Right lung (tissue), 5 donors: ENCODE data around the gene FRMPD4. TPM values are rescaled to one million over a fixed set of nuclear protein-coding genes. Genes with fewer than 3 reads are reported as not detected.
"Not testable (repeated sequence)": the region's sequence is repeated elsewhere in the genome, so short reads cannot be mapped to it uniquely, and the experiment has no call there.

Experiments used
- DNase-seq, 2 donors: peaks; one replicate each; pipeline ENCODE4 v3.0.0-alpha.2; 2013
- polyA plus RNA-seq, 5 donors: library from polyadenylated mRNA; unstranded; fragments of 120-200 nt; gene quantifications; one replicate each; pipeline versions ENCODE4 v1.2.1 to v1.2.3, GENCODE V29; 2013; ENCODE audit warnings: inconsistent platforms in 1 of 5, low replicate concordance in 1 of 5; ENCODE audit not compliant: insufficient read length in 5 of 5, insufficient read depth in 1 of 5

FRMPD4 gene
- polyA plus RNA-seq, 5 donors, result 0.40 to 1.2 (median 0.76) TPM

DNA sequence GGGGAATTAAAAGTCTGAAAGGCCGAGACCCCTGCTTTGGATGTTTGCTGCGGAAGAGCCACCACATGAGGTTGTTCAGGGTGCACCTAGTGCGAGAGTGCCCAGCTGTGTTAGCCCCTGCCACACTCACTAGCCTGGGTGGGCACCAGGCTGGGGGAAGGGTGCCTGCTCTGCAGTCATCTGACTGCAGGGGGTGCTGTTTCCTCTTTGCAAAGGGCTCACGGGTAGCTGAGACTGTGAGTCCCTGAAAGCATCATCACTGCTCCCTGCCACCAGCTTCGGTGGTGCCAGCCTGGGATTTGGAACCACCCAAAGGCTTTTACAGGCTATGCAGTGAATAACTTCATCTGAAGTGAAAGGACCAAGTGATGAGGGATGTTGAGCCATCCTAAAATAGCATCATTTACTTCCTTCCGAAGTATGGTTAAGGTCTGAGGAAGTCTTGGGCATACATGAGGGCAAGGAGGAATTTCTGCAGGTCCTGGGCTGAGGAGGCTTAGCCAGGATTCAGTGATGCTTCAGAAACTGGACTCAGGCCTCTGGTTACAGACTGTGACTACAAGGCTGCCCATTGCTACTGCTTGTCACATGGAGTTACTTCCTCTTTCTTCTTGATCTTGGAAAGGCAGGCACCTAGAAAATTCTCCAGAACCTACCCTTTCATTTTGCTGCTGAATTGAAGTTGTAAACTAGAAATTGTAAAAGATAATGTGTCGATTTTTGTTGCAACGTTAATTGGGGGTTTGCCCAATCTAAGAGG, 359.7 kb downstream of the FRMPD4 start:
- no peak for DNase-seq

DNA sequence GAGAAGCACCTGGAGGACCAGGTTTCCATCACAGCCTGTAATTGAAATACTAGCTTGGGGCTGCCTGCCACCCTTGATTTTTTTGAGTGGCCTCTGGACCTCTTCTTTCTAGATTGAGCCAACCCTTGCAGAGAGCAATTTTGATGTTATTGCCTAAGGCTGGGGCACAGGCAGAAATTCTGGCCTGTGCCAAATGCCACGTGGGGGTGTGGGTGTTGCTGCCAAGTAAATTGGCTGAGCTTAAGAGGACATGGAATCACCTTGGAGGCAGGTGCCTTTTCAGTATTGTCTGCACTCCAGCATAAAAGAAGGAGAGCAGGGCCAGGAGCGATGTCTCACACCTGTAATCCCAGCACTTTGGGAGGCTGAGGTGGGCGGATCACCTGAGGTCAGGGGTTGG, 366.9 kb downstream of the FRMPD4 start:
- DNase-seq, result no peak

DNA sequence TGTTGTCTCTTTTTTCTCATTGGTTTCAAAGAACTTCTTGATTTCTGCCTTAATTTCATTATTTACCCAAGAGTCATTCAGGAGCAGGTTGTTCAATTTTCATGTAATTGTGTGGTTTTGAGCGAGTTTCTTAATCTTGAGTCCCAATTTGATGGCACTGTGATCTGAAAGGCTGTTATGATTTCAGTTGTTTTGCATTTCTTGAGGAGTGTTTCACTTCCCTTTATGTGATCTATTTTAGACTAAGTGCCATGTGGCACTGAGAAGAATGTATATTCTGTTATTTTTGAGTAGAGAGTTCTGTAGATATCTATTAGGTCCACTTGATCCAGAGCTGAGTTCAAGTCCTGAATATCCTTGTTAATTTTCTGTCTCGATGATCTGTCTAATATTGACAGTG, 377.1 kb downstream of the FRMPD4 start:
- not testable (repeated sequence) for DNase-seq

DNA sequence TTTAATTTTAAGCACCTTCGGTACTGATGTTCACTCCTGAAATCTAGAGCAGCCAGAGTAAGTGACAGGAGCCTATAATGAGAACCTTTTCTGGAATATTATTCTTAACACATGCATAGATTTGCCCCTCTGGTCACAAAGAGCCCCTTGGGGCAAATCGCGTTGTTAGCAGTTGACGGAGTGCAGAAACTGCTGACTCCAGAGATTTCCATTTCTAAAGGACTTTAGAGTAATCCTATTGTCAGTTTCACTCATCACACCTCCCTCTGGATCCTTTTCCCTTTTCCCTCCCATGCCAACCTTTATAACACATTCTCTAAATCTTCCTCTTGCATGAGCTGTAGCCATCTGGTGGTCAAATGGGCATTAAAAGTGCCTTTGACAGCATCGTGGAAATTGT, 388.0 kb downstream of the FRMPD4 start:
- no peak for DNase-seq

DNA sequence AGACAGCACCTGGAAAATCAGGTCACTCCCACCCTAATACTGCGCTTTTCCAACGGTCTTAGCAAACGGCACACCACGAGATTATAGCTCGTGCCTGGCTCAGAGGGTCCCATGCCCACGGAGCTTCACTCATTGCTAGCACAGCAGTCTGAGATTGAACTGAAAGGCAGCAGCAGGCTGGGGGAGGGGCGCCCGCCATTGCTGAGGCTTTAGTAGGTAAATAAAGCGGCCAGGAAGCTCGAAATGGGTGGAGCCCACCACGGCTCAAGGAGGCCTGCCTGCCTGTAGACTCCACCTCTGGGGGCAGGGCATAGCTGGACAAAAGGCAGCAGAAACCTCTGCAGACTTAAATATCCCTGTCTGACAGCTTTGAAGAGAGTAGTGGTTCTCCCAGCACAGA, 399.8 kb downstream of the FRMPD4 start:
- not testable (repeated sequence) for DNase-seq

DNA sequence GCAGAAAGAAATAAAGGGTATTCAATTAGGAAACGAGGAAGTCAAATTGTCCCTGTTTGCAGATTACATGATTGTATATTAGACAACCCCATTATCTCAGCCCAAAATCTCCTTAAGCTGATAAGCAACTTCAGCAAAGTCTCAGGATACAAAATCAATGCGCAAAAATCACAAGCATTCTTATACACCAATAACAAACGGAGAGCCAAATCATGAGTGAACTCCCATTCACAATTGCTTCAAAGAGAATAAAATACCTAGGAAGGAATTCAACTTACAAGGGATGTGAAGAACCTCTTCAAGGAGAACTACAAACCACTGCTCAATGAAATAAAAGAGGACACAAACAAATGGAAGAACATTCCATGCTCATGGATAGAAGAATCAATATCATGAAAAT, 404.0 kb downstream of the FRMPD4 start:
- not testable (repeated sequence) for DNase-seq

DNA sequence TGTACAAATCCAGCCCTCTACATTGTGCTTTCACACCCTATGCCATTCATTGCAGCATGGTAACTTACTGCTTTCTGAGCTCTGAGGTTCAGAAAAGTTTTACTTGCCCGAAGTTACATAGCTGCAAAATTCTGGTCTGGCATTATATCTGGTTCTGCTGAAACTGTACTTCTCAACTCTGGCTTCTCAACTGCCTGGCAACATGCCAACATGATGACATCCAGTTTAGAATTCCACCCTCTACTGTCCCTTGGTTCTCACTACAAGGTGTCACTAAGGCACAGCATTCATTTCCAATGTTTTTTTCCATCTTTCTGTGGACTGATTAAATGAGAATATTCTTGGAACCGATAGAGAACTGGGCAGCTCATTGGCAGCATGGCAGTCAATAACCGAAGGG, 410.1 kb downstream of the FRMPD4 start:
- DNase-seq, result no peak

DNA sequence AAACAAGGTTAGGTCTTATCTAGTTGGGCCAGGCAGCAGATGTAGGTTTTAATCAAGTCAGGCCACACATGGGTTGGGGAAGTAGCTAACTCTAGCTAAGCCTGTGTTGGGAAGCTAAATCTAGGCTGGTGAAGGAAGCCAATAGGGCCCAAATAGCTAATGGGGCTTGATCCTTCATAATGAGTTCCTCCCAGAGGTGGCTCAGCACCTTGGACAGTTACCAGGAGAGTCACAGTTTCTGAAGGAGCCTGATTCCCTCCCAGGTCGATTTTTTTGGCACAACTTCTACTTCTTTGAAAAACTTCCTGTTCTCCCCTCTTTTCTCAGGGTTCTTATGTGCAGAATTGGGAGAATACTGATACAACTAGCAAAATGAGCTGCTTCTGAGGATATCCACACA, 410.5 kb downstream of the FRMPD4 start:
- peak in 1 of 2 donors; percentile 6 for DNase-seq

DNA sequence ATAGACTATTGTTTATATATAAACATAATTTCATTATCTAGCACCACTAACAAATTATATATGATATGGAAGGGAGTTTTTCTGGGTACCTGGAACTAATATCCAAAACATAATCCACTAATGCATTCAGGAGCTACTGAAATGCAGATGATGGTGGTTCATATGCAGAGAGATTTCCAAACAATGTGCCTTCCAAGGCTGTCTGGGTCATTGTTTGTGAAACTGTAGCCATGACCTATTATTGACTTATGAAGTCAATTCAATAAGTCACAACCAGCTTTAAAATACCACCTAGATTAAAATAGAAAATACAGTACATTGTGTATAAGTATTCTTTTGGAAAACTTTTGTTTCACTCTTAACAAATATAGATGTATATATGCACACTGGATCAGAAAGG, 415.9 kb downstream of the FRMPD4 start:
- no peak for DNase-seq

DNA sequence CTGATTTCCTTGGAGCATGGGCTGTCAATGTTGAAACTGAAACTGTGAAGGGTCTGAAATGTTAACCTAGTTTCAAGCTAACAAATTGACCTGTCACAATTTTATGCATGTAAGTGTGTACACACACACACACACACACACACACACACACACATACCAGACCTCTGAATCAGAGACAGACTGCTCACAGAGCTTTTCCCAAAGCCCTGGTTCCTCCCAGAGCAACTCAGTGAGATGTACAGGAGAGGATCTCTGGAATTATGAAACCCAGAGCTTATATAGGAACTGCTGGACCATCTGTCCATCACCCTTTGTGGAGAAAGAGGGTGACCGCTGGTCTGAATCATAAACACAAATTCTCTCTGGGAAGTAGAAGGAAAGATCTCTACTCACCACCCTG, 424.8 kb downstream of the FRMPD4 start:
- no peak for DNase-seq

DNA sequence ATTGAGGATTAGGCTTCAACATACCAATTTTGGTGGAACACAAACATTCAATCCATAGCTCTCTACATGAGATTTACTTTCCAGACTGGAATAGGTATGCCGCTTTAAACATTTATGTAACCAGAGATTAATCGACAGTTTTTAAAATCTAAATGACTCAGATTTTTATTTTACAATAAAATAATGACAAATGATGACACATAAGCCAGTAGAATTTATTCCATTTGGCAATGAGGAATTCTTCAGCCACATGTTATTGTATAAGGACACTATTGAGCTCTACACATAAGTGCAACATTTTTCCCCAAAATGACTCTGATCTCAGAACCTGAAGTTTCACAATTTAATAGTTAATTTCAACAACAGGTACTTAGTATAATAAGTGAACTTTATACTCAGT, 425.9 kb downstream of the FRMPD4 start:
- no peak for DNase-seq

DNA sequence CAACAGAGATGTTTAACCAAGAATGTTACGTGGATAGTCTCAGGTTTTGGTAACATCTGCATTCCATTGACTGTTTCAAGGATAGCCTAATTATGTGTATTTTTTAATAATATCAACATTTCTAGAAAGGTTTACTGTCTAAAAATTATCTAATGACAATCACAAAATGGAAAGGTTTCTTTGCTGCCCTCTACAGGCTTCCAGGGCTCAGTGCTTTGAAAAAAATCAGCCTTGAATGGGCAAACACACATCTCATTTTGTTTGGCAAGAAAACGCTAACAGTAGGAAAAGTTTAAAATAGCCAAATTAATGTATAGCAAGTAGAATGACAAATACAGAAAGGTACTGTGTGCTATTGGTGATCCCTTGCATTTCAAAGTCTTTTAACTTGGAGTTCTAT, 429.6 kb downstream of the FRMPD4 start:
- no peak for DNase-seq

DNA sequence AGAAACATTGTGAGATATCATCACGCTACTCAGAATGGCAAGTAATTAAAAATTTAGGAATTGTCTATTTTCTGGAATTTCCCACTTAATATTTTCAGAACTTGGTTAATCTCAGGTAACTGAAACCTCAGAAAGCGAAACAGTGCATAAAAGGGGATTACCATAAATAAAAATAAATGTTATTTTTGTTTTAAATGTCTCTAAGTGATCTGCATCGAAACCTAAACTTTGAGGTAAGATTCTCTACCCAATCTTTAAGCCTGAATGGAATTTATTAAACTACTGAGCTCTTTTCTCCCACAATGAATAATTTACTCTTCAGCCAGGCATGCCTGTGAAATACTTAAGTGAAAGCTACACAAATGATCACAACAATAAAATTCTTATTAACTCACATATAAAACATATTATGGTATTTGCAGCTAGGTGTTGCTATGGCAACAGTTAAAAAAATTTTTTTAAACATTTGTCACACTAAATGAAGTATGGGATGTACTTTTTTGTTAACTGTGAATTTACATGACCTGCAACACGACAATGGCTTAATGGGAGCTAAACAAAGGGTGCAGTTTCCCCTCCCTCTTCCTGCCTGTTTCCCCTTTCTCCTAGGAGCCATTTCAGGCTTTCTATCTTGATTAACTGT, 432.7 kb downstream of the FRMPD4 start:
- no peak for DNase-seq

DNA sequence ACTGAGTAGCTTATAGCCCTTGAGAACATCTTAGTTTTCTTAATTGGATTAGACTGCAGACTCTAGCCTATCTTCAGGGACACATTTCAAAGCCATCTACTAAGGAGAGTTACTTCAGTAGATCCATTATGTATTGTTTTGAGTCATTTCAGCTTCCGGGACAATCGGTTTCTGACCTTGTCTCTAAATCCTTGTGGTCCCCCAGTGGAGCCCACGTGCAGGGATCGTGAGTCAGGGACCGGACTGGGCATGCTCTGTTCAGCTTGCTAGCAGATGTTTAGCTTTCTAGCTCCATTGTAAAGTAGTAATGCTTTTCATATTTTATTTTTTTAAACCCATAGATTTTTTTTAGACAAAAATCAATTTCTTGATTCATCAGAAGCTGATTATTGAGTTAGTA, 441.0 kb downstream of the FRMPD4 start:
- DNase-seq, result no peak

DNA sequence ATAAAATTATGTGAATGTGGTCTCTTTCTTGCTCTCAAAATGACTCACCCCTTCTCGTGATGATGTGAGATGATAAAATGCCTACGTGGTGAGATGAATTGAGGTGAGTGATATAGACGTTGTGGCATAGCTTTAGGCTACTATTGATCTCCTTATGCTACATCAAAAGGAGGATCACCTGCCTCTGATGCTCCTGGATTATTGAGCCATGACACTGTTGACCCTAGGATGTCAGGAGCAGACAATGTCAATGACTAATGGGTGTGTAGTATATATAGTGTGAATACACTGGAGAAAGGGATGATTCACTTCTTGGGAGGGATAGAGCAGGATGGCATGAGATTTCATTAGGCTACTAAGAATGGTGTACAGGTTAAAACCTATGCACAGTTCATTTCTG, 442.3 kb downstream of the FRMPD4 start:
- no peak for DNase-seq

DNA sequence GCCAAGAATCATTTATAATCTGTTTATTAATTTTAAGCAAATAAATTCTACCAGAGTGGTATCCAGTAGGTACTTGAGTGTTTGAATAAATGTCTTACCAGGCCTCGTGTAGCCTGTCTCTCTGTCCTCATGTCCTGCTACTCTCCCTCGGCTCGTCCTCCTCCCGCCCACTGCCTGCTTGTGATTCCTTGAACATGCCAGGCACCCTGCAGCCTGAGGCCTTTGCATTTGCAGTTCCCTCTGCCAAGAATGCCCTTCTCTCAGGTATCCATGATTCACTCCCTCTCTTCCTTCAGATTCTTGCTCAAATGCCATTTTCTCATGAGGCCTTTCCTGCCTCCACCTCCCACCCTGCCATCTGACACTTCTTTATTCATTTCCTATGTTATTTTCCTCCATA, 443.3 kb downstream of the FRMPD4 start:
- no peak for DNase-seq

DNA sequence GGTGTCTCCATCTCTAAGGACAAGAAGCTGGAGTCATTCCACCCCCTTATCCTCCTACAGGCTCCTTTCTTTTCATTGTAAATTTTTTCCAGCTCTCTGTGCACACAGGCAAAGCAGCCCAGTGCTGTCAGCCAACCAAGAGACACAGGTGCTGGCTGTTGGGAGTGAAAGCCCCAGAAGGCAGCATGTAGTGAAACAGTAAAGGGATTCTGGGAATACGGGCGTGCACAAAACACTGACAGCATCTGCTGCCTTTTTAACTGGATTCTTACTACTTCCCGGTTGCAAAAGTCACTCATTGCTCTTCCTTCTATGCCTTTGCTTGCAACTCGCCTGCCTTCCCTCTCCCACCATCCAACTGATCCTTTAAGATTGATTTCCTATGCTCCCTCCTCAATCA, 444.4 kb downstream of the FRMPD4 start:
- no peak for DNase-seq

DNA sequence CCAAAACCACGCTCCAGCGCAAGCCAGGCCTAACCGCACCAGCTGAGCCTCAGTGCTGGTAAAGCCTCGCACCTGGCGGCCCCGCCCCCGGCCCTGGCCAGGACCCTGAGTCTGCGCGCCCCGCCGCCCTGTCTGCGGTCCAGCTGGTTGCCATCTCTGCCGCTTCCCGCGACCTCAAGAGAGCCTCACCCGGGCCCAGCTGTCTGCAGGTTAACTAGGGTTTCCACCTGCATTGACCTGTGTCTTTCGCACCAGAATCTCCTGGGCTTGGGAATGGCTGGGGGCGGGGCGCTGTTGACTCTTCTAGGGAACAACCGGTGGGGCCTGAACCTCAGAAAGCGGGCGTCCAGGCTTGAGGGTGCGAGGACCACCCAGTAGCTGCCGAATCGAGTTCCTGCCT, 445.3 kb downstream of the FRMPD4 start:
- DNase-seq, result no peak

DNA sequence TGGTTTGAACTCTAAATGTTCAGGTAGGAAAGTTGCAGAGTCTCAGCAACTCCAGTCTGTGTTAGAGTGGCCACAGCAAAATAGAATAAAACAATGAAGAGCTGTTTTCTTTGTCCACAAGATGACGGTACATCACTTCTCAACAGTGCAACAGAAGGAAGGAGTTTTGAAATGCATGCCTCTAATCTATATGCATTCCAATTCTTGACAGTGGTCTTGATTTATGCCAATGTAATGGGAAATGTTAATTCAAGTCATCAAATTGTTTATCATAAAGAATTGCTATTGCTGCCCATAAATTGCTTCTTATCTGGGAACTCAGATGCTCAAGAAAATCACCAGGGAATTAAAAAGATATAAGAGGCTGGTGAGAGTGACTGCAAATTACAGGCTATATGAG, 457.4 kb downstream of the FRMPD4 start:
- no peak for DNase-seq

DNA sequence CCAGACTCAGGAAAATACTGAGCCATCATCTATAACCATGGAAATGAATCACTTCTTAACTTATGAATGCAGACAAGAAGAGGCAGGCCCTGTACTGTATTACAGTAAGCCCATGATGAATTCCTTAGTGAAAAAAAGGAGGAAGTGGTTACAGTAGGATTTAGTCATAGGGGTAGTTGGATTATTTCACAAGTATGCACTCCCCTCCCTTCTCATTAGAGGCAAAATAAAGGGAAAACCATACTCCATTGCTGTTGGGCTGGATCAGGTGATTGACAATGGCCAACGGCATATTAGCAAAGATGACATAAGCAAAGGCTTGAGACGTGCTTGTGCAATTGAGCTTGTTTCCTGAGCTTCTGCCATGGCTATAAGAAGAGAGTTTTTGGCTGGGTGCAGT, 471.8 kb downstream of the FRMPD4 start:
- no peak for DNase-seq

DNA sequence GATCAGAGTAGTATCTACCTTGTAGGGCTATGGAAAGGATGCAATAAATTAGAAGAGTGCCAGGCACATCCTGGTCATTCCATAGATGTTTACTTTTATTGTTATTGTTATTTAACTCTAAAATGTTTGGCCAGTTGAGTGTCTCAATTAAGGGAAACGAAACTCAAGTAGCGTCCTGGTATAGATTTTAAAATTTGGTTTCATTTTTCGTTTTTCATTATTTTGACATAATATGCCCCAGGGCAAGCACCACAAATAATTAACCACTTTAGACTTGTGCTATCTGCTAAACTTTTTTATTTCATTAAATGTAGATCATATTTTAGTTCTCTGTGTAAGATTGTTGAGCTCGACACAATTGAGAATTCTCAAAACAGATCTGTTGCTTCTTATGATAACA, 473.2 kb downstream of the FRMPD4 start:
- no peak for DNase-seq

DNA sequence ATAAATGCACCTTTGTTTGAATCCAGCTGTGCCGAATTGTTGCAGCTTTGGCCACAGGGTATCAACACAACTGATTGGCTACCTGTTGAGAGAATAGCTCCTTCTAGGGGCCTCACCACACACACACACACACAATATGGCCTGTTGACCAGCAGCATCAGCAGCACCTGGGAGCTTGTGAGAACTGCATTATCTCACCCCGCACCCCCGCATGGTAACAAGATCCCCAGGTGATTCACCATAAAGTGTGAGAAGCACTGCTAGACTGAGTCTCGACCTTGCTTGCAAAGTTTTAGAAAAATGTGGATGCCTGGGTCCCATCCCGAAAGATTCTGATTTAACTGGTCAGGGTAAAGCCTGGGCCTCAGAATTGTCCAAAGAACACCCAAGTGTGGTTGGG, 476.0 kb downstream of the FRMPD4 start:
- no peak for DNase-seq

DNA sequence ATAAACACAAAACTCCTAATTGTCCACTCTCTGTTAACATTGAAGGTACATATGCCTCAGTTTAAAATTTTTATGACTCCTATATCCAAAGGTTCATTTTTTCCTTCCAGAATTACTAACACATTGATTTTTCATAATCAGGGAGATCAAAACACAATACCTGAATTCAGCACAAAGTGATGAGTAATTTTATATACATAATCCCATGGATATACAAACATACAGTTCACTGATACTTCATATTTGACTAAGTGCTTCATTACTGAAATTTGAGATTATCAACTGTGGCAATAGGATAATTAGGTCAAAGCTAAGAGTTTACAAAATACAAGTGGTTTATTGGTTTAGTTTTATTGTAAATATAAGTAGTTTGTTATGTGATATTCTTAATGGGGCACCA, 476.8 kb downstream of the FRMPD4 start:
- no peak for DNase-seq

DNA sequence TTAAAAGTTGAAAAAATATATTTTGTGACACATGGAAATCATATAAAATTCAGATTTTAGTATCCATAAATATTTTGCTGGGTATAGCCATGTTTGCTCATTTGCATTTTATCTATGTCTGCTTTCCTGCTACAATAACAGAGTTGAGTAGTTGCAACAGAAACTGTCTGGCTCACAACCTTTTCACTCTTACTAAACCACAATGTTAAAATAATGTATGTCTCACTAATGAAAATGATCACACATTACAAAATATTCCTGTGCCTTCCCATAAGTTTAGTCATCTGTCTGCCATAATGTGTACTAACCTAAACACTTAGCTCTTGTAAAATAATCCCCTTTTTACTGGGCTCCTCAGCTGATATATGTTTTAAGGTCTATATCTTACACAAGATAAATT, 479.0 kb downstream of the FRMPD4 start:
- DNase-seq, result no peak
